Measurements from ENCODE around the gene ACOX3.

Gene ACOX3

GRCh38 chr4:8321220-8321619 is 119.3 kb downstream of the ACOX3 start:
- DNase-seq (no peak), ATAC-seq (no peak)

GRCh38 chr4:8320386-8320750 is 120.2 kb downstream of the ACOX3 start:
- ATAC-seq, result no peak
- DNase-seq, result no peak

- DNase-seq, result no peak
- no peak for ATAC-seq
Measured at GRCh38 chr4:8319731-8320385, 120.7 kb downstream of the ACOX3 start.

- DNase-seq (no peak), ATAC-seq (no peak)
Measured at GRCh38 chr4:8319061-8319460, 121.5 kb downstream of the ACOX3 start.

- no peak for ATAC-seq
- DNase-seq, result no peak
Measured at GRCh38 chr4:8318509-8318908, 122.0 kb downstream of the ACOX3 start.

- no peak for ATAC-seq
- DNase-seq, result no peak
Measured at GRCh38 chr4:8317474-8317873, 123.0 kb downstream of the ACOX3 start.

GRCh38 chr4:8316911-8317351 is 123.6 kb downstream of the ACOX3 start:
- no peak for ATAC-seq
- DNase-seq, result no peak
